NCI-H1930 (cell line): Measurements from ENCODE around the gene MRAS.
"Not testable (repeated sequence)": the region's sequence is repeated elsewhere in the genome, so short reads cannot be mapped to it uniquely, and the experiment has no call there.

Source experiments
- DNase-seq, 2 experiments: peaks; one replicate each; lab custom pipeline; 2025; lab: John Stamatoyannopoulos, UW

MRAS gene

DNA sequence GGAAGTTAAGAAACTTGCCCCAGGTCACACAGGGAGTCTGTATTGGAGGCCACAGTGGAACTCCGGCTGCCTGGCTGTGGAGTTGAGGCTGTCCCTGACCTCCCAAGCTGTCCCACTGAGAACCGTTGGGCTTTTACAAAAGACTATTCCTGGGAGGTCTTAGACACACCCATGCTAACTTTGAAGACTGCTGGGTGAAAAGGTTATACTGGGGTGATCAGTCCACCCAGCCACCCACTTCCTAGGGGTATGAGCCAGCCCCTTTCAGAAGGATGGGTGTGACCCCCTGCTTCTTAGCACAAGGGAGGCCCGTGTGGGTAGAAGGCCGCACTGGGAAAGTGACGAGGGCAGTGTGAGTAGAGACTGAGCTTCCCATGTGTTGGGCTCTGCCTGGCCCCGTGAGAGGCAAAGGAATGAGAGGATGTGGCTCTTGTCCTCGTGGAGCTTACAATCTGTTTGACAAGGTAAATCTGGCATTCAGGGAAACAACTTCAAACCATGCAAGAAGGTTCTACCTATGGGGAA is 19.0 kb downstream of the MRAS start:
- no peak for DNase-seq

DNA sequence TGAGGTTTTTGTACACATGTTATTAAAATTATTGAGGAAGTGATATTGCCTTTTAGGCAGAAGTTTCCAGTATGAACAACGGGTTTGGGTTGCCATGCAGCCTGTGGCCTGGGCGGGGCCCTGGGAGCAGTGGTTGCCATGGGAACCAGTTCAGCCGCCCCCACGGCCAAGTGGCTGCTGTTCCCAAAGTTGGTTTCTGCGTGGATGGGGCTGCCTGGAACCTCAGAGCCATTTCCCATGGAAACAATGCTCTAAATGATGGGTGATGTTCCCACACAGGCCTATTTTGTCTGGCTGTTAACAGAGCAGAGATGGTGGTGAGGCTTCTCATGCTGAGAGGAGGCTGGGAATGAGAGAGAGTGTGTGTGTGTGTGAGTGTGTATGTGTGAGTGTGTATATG is 19.5 kb downstream of the MRAS start:
- DNase-seq = no peak

DNA sequence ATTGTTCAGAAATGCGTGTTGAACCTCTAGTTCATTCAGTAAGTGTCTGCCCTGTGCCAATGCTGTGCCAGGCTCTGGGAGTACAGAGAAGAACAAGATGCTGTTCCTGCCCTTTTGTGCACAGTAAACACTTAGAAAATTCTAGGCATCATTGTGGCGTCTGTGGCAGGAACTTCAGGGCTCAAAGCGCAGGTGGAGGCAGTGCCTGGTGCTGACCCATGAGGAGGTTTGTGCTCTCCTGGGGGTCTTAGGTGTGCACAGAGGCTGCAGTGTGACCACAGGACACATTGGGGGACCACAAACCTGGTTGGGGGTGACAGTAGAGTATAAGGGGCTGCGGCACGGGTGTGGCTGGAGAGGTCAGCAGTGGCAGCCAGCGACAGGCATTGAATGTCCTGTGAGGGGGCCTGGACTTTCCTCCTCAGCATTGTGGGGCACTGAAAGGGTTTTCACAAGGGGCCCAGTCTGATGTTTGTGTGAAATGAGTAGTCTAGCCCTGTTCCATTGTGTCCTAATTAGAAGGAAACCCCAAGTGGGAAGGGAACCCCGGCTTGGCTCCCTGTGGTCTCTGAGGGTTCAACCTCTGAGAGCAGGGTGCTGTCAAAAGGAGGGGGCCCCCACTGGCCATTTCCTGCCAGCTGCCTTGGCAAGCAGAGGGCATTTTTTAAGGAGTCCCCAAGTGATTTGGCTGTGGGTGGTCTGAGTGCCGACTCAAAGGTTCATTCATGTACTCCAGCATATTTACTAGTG is 20.9 kb downstream of the MRAS start:
- no peak for DNase-seq

DNA sequence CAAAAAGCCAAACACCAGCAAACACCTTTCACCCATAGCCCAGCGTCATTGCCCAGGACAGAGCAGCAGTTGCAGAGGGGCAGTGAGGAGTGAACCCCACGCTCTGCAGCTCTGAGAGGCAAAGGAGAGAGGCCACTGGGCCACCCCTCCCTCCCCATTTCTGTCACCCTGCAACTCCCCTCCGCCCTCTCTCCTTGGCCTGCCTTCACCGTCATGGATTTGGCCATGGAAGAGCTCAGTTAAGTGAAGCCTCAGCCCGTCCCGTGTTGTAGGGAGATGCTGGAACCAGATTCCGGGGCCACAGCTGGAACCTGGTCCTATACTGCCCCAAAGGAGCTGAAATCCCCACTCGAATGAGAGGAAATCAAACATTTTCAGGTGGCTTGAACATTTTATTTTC is 21.9 kb downstream of the MRAS start:
- DNase-seq = no peak

DNA sequence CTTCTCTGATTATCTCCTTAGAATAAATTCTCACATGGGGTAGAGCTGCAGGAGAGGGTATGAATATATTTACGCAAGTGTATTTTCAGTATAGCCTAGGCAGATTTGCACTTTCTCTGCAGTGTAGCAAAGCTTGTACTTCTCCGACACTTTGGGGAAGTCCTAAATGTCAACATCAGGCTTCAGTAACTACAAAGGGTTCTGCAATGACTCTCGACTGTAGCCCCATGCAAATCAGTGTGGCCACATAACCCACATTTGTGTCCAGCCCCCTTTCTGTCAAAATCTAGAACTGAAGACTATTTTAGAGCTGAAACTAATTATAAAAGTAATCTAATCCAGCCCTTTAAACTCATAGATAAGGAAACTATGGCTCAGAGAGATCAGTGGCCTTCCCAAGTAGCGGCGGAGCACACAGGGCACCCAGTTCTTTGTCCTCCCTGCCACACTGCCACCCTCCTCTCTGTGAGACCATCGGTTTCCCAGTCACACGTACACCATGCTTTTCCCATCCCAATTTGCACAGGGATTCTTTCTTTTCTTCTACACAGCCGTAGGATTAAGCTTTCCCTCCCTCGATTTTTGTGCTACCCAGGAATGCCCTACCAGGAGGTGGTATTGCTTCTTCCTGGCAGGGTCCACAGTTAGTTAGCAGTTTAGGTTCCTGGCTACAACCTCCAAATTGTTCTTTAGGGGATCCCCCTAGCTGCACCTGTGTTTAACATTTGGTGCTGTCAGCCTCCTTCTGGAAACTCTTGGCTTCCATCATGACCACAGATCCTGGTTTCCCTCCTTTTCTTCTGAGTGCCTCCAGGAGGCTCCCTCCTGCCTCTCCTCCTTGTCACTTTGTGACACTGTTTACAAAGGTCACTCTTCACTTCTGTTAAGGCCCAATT is 22.9 kb downstream of the MRAS start:
- DNase-seq = no peak

DNA sequence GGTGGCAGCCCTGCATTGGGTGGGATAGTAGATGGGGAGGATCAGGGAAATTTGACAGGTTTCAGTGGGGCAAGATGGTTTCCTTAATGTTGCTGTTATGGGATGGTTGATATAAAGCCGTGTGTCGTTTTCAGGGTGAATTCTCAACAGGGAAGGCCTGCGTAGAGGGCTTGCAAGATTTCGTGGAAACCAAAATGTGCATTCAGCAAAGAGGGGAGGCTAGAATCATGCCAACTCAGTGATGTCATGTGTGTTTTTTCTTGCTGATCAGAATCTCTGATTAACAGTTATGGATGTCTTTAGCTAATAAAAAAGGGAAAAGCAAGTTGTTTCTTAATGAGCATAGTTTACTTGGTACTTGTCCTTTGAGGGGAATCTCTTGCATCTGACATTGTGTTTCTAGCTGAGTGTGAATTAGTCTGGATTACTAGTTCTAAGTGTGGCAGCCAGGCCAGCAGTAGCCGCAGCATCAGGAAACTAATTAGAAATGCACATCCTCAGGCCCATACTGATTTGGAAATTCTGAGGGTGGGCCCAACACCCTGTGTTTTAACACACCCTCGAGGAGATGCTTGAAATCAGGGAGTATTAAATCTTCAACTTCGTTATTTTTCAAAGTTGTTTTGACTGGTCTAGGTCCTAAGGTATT is 24.8 kb downstream of the MRAS start:
- no peak for DNase-seq

DNA sequence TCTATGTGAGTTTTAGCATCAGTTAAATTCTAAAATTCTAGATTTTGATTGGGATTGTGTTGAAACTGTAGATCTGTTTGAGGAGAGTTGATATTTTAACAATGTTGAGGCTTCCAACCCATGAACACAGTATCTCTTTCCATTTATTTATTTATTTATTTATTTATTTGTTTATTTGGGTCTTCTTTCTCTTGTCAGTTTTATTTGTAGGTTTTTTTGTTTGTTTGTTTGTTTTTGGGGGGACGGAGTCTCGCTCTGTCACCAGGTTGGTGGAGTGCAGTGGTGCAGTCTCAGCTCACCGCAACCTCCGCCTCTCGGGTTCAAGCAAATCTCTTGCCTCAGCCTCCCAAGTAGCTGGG is 25.3 kb downstream of the MRAS start:
- DNase-seq = no peak

DNA sequence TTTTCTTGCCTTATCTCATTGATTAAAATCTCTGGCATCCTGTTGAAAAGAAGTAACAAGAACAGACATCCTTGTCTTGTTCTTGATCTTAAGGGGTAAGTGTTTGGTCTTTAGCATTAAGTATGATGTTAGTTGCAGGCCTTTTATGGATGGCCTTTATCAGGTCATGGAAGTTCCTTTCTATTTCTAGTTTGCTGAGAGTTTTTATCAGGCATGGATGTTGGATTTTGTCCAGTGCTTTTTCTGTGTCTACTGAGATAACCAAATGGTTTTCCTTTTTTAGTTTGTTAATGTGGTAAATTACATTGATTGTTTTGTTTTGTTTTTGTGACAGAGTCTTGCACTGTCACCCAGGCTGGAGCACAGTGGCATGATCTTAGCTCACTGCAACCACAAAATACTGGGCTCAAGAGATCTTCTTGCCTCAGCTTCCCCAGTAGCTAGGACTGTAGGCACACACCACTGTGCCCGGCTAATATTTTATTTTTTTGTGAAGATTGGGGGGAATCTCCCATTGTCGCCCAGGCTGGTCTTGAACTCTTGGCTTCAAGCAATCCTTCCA is 26.3 kb downstream of the MRAS start:
- no peak for DNase-seq

DNA sequence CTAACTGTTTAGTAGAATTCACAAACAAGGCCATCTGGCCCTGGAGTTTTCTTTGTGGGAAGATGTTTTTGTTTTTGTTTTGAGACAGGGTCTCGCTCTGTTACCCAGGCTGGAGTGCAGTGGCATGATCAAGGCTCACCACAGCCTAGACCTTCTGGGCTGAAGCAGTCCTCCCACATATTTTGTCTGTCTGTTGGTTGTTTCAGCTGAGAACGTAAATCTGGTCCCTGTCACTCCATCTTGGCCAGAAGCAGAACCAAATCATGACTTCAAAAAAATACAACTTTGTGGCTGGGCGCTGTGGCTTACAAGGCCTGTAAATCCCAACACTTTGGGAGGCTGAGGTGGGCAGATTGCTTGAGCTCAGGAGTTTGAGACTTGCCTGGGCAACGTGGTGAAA is 27.1 kb downstream of the MRAS start:
- DNase-seq = no peak

DNA sequence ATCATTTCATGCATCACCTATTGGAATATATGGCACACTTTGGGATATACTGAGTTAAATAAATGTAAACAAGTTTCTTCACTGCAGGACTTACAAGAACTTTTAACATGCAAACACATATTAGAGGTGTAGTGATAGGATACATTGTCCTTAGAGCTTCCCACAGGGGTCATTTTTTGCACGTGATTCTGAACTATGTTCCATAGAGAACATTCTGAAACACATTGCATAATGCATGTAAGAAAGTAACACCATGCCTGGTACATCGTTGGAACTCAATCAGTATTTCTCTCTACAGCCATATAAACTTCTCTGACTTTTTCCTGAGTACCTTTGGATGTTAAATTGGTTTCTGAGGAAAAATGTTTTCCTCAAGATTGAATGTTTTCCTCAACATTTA is 28.3 kb downstream of the MRAS start:
- no peak for DNase-seq

DNA sequence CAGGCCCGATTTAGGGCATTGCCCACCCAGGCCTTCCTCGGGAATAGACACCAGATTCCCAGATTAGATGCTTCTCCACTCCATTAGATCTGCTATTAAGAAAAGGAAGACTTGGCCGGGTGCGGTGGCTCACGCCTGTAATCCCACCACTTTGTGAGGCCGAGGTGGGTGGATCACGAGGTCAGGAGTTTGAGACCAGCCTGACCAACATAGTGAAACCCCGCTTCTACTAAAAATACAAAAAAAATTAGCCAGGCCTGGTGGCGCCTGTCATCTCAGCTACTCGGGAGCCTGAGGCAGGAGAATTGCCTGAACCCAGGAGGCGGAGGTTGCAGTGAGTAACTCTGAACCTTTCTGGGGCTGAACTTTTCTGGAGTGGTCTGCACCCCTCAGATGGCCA is 28.8 kb downstream of the MRAS start:
- not testable (repeated sequence) for DNase-seq

DNA sequence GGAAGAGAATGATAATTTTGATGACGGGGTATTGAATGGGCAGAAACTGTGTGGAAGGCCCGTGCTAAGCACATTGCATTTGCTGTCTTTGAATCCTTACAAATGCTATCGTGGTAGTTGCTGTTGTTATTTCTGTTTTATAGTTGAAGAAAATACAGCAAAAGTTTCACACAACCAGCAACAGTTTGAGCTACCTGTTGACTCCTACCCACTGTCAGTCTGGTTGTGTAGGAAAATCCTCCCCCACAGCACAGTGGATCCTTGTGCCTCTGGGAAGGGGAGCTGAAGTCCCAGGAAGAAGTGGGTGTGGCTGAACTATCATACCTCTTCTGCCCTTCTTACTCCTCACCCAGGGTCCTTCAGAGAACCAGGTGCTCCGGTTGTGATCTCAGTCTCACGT is 29.4 kb downstream of the MRAS start:
- DNase-seq = no peak

DNA sequence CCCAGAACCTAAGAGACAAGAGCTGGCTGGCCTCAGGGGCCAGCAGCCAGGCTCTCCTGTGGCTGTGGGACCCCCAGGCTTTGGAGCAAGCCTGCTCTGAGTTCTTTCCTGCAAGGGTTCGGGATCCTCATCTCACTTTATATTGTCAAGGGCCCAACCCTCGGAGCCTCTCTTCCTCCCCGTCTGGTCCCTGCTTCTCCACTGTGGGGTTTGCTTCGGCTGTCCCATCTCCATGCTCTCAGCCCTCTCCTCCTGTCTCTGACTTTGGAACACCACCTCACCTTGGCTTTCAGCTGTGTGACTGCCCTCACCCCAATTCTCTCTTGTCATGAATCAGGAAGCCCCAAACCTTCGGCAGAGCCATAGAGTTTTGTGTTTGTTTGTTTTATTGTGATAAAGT is 30.0 kb downstream of the MRAS start:
- no peak for DNase-seq

DNA sequence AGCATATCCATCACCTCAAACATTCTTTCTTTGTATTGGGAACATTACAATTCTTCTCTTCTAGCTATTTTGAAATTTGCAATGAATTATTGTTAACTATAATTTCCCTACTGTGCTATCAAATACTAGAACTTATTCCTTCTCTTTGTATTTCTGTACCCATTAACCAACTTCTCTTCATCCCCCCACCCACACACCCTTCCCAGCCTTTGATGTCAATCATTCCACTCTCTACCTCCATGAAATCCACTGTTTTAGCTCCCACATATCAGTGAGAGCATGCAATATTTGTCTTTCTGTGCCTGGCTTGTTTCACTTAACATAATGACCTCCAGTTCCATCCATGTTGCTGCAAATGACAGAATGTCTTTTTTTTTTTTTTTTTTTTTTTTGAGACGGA is 30.6 kb downstream of the MRAS start:
- DNase-seq = no peak

DNA sequence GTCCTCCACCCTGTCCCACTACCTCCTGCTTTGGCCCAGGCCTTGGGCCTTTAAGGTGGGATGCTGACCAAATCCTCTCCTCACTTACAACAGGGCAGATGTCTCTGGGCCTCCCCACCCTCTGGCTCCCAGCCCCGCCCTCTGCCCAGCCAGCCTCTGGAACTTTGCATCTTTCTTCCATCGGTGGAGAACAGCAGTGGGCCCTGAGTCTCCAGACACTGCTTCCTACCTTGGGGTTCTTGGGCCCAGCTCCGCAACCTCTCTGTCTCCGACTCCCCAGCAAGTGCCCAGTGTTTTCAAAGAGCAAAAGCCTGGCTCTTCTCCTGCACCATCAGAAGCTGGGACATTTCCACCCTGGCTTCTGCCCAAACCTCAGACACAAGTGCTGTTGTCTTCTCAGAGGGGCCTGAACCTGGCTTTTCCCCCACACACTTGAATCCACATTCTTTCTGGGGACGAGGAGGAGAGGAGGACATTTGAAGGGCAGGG is 33.1 kb downstream of the MRAS start:
- DNase-seq = no peak

DNA sequence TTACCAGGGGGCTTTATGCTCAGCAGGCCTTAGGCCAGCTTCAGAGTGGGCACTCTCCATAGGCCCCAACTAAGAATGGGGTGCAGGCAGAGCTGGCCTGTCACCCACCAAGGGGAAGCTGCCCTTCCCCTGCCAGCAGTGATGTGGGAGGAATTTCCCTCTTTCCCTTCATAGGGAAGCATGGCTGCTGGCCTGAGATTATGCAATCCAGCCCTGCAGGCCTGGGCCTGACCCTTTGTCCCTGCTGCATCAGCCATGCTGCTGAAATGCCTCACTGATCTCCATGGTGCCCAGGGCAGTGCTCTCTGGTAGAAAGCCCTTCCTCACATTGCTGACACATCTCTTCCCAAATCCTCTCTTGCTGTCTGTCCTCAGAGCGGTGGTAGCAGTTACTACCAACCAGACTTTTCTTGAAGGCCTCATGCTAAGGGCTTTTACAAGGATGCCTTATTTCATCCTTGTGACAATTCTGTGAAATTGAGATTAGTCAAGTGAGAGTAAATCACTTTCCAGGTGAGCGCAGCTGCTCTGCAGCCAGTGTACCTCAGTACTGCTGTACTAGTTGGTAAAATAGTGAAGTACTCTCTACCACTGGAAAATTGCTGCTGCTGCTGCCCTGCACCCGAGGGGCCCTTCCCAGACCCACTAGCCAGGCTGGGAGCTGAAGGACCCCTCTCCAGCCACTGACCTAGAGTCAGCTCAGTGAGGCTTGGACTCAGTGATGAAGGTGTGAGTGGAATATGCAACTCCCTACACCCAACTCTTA is 33.8 kb downstream of the MRAS start:
- no peak for DNase-seq

DNA sequence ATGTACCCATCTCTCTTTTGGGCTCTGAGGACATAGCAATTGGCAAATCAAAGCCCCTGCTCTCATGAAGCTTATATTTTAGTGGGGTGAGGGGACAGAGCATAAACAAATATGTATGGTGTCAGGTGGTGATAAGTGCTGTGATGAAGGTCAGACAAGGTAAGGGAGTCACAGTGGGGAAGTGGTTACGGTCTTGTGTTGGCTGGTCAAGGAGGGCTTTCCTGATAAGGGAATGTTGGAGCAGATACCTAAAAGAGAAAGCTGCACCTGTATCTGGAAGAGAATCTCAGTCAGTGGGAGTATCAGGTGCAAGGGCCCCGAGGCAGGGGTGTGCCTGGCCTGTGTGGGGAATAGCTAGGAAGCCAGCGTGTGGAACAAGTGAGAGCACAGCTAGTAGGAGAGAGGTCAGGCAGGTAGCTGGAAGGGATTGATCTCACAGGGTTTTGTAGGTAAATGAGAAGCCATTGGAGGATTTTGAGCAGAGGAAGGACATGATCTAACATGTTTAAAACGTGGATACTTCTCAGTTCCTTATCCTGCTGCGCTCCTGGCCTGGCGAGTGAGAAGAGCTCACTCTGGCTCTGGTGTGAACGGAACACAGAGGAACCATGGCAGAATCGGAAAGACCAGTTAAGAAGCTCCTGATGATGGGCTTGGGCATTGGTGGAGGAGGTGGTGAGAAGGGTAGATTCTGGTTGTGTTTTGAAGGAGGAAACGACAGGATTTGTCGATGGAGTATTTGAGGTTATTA is 35.5 kb downstream of the MRAS start:
- DNase-seq = no peak

DNA sequence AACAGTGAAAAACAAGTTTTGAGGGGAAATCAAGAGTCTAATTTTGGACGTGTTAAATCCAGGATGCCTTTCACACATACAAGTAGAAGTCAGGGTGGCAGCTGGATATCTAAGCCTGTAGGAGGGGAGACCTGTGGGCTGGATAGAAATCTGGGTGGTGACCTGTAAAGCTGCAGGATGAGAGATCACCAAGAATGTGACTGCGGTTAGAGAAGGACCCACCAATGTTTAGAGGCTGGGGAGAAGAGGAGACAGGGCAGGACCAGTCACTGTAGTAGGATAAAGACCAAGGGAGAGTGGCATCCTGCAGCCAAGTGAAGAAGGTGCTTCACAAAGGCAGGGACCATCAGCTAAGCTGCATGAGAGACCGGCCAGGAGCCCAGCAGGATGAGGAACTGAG is 36.2 kb downstream of the MRAS start:
- DNase-seq = no peak

DNA sequence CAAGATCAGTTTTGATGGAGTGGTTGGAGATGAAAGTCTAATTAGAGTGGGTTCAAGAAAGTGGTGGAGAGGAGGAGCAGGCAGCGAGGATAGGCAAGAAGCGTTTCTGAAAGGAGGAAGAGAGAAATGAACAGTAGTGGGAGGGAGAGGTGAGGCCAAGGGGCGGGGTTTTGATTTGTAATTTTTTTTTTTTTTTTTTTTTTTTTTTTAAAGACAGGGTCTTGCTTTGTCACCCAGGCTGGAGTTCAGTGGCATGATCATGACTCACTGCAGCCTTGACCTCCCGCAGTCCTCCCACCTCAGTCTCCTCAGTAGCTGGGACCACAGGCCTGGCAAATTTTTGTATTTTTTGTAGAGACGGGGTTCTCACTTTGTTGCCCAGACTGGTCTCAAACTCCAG is 36.6 kb downstream of the MRAS start:
- DNase-seq = no peak

DNA sequence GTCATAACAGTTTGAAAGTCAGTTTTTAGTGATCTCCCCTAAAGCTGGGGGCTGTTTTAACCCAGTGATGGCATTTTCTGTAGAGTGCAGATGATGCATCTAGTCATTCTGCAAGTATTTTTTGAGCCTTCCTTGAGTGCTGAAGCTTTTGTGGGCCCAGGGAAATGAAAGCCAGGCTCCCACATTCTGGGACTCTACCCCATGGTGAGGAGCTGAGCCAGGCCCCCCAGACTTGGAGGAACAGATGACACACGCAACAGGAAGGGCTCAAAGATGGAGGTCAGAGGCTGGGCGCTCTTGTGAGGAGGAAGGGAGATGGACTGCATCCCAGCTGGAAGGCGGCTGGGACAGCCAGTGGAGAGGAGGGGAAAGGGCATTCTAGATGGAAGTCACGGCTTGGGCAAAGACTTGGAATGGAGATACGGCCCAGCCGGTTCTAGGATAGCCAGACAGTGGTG is 40.8 kb downstream of the MRAS start:
- DNase-seq = no peak
